Stimulated activated CD4-positive, alpha-beta T cell treated with anti-CD3 and anti-CD28 coated beads, Interleukin-15, amount 100 ng/mL, for 24 hours (primary cell): Measurements from ENCODE around the gene CDKN2AIPNL.

Experiments
- DNase-seq: peaks from one replicate; pipeline ENCODE4 v3.0.0-alpha.2; 2020

CDKN2AIPNL gene, protein sequence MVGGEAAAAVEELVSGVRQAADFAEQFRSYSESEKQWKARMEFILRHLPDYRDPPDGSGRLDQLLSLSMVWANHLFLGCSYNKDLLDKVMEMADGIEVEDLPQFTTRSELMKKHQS

DNA sequence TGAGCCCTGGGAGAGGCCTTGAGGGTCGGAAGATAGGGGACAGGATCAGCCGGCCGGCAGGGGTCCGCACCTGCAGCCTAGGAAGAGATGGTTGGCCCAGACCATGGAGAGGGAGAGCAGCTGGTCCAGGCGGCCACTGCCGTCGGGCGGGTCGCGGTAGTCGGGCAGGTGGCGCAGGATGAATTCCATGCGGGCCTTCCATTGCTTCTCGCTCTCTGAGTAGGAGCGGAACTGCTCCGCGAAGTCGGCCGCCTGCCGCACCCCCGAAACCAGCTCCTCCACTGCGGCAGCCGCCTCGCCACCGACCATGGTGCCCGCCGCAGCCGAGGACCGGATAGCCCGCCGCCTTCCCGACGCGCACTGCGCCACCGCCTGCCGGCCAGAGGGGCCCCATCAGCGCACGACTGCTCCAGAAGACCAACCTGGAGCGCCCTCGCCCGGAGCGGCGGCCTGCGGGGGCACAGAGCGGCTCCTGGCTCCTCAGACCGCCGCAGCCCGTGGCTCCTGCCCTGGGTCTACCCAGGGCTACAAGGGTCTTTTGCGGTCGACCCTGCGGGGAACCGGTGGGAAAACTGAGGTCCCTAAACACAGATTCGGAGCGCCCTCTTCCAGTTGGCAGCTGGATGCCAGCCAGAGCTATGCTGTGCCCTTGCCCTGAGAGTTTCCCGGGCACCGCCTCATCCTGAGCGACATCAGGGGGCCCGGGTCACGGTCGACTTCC is at the start of gene CDKN2AIPNL:
Gene CDKN2AIPNL (minus strand): TSS at position 336 of the 721 bp plus-strand sequence. CDS start 27 bp downstream, at position 309.
- DNase-seq, result peak; percentile 93

DNA sequence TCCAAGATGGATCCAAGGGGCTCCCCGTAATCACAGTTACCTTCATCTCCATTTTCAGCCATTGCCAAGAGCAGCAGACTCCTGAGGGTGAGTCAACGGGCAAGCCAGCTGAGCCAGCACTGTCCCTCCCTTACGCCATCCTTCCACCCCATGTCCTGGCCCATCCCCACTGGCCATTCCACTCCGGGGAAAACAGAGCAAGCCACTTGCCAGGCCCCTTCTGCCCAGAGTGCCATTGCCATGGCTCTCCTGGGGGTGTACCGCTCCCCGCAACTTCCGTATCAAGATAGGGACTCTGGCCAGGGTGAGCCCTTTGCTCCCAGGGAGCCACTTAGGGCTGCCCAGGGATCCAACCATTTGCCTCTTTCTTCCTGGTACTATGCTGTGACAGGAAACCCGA is 48.9 kb upstream of the CDKN2AIPNL start:
- DNase-seq, result no peak

DNA sequence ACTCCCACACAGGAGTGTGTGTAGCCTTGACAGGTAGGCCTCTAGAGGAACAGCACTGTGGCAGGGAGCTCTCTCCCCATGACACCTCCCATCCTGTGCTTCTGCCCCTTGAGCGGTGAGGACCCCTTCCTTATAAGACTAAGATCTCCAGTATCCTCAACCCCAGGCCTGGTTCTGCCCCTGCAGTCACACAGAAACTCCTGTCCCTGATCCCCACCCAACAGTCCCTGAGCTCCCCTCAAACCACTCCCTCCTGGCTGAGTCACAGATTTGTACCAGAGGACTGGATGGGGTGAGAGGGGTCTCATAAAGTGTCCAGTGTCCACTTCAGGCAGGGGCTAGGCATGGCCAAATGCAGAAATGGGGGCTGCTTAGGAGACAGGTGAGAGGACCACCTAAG is 47.8 kb upstream of the CDKN2AIPNL start:
- DNase-seq, result no peak

DNA sequence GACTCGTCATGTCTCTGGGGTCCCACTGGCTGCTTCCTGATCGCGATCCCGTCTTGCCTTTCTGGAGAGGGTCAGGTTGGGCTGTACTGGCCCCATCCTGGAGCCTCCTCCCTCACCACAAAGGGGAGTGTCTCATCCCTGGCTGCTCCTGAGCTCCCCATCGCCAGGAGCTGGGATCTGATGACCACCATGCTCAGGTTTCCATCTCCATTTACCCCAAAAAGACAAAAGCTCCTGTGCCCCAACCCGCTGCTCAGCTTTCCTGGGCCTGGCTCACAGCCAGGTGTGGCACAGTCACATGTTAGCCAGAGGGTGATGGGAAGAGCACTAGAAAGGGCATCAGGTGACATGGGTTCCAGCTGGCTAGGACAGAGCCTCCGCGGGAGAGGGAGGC is 47.3 kb upstream of the CDKN2AIPNL start:
- DNase-seq, result no peak

DNA sequence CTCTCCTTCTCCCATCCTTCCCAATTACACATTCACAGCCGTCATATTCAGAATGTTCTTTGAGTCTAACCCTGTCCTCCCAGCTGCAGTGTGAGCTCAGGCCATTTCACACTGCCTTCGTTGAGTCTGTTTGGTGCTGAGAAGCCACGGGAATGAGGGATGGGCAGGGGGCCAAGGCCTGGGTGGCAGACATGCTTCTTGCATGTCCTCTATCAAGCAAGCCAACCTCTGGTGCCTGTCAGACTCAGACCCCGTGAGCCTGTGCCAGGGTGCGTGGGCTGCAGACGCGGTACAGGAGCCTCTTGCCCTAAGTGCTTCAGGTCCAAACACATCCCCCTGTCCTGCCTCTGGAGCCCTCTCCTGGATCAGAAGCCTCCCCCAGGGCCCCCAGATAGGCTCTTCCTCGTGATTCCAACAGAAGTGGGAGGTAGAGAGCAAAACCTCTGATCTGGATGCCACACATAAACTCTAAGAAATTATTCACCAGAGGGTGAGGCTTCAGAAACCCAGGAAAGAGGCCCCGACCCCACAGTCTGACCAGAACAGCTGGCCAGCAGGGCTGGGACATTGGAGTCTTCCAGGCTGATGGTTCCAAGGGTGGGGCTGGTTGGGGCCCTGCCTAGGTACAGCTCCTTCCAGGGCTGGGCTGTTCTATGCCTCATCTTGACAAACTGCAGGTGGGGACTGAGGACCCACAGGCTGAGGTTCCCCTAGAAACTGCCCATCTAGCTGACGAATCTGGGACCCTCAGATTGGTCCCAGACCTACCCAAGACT is 46.7 kb upstream of the CDKN2AIPNL start:
- no peak for DNase-seq

DNA sequence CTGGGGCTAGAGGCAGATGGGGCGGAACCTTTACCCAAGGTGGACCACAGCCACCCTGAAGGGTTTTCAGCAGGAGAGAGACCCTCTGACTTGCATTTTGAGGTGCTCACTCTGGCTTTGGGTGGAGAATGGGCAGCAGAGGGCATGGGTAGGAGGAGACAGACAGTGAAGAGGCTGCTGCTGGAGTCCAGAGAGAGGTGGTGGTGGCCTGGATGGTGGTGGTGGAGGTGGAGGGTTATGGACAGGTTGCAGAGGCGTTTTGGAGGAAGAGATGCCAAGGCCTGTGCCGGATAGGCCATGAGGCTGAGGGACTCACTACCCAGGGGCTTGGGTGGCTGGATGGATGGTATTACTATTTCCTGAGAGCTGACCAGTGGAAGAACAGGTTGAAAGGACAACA is 46.1 kb upstream of the CDKN2AIPNL start:
- DNase-seq, result no peak

DNA sequence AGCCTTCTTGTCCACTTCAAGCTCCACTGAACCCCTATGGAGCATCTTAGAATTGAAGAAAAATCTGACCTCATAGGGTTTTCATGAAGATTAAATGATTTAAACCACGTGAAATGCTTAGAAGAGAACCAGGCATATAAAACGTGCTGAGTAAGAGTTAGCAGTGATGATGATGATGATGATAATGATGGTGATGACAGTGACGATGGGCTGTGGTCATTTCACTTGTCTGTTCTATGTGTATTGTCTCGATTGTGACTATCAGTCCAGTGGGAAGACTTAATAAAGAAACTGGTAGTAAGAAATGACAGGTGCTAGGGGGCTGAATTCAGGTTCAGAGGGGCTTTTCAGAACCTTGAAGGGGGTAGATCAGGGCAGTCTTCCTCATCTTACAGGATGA is 45.1 kb upstream of the CDKN2AIPNL start:
- DNase-seq, result no peak

DNA sequence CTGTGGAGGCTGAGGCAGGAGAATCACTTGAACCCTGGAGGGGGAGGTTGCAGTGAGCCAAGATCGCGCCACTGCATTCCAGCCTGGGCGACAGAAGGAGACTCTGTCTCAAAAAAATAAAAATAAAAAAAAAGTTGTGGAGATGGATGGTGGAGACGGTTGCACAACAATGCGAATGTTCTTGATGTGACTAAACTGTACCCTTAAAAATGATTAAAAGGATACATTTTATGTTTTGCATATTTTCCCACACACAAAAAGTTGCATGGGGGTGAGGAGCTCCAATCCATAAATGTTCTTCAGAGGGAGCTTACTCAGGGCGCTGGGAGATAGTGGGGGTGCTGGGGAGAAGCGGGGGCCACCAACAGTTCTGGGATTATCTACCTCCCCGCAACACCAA is 43.8 kb upstream of the CDKN2AIPNL start:
- DNase-seq, result no peak

DNA sequence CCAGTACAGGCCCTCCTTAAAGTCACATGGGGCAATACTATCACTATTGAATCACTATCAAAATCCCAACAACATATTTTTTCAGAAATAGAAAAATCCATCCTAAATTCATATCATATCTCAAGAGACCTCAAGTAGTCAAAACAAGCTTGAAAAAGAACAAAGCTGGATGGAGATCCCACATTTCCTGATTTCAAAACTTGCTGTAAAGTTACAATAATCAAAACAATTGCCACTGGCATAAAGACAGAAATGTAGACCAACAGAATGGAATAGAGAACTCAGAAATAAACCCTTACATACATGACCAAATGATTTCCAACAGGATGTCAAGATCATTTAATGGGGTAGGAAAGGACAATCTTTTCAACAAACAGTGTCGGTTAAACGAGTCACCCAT is 41.3 kb upstream of the CDKN2AIPNL start:
- DNase-seq, result no peak

DNA sequence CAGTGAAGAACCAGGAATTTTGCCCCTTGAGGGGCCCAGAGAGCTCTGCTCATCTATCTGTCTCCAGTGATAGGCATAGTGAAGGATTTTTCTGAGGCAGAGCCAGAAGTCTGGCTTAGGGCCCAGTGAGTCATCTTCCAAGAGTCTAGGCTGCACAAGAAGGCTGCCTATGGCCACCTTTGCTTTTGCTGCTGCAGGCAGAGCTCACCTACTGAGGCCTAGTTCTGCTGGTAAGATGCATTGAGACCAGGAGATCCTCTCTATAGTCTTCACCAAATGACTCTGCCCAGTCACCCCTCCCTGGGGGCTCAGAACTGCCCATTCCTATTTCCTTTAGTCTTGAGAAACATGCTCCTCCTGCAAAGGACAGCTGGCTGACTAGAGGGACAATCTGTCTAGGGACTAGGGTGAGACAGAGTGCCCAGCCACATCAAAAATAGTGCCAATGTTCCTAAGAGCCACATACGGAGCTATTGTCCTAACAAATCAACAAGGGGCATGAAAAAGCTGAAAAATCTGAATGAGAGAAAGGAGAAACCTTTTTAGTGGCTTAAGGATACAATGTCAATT is 40.3 kb upstream of the CDKN2AIPNL start:
- no peak for DNase-seq

DNA sequence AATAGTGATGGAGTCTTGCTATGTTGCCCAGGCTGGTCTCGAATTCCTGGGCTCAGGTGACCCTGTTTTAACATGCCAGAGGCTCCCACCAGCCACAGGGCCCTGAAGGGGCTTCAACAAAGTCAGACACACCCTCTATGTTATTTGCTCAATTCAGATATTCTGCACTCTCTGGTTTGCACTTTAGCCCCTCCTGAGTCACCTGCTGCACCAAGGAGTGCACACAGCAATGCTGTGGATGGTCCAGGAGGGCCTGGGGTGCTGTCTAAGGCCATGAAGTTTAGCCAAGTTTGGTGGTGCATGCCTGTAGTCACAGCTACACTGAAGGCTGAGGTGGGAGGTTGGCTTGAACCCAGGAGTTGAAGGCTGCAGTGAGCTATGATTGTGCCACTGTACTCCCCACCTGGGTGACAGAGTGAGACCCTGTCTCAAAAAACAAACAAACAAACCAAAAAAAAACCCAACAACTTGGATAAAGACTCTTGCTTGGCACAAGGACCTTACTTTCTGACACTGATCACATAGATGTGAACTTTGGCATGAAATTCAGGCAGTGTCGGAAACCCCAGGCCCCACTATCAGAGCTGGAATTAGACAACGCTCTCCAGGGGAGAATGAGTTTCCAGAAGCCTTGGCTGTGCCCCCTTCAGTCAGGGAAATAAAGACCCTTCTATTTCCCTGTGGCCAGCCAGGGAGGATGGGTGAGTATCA is 39.7 kb upstream of the CDKN2AIPNL start:
- no peak for DNase-seq

DNA sequence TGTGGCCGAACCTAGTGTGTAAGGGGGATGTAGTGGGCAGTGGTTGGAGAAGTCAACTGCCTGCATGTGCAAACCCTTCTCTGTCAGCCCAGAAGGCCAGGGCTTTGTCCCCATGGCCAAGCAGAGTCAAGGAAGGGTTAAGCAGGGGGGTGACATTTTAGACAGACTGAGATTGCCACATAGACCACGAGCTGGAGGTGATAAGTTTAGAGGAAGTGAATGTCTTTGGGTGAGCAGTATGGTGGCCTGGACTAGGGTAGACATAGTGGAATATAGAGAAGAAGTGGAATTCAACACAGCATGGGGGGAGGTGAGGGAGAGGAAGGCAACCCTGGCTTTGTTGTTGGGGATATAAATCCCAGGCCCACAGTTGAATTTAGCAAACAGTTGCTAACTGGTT is 38.7 kb upstream of the CDKN2AIPNL start:
- DNase-seq, result no peak

DNA sequence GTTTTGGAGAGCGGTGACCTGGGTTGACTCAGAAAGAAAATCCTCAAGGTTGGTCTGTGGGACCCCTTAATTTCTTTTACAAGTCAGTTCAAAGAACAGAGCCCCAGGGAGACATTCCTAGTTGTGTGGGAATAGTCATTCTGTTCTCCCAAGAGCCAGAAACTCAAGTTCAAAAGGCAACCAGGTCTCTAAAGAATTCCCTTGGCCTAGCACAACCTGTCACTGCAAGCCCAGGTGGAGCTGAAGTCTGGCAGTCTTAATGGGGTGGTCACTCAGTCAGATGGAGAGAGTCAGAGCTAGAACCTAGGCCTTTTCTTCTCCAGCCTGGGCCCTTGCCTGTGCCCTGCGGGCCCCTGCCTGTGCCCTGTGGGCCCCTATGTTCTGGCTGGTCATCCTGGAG is 37.5 kb upstream of the CDKN2AIPNL start:
- DNase-seq, result no peak

DNA sequence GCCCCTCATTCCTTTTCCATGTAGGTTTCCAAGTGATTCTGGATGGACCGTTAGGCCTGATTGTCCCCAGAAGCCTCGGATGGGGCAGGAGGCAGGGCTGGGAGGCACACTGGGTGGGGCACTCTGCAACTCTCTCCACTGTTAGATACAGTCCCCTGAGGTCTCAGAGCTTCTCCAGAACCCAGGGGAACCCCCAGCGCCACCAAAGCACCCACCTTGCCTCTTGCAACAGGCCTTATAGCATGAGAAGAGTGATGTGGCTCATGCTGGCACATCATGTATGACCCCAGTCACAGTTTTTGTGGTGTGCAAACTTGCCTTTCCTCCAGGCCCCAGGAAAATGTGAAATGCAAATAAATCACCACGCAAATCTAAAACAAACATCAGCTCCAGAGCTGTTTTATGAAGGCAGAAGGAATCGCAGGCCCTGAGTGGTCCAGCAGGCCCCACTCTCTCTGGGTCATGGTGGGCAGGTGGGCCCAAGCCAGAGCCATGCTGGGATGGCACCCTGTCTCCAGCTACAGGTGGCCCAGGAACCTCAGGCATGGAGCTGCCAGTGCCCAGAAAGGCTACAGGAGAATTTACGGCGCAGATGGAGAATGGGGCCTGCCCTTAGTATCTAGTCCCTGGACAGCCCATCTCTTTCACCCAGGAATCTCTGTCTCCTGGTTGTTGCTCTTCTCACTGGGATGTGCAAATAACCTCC is 36.3 kb upstream of the CDKN2AIPNL start:
- no peak for DNase-seq

DNA sequence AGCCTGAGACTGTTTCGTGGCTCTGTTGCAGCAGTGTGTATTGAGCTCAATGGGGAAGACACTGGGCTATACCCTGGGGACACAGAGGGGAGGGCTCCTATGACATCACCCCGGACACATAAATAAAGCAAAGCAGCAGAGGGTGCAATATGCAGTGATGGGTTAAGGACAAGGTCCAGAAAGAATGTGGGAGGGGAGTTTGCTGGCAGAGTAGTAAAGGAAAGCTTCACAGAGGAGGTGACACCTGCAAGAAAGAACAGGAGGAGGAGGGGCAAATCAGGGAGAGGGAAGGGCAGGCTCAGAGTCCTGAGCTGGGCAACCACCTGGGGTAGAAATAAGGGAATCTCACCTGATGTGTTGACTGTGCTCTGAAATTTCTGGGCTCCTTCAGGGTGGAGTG is 35.3 kb upstream of the CDKN2AIPNL start:
- no peak for DNase-seq

DNA sequence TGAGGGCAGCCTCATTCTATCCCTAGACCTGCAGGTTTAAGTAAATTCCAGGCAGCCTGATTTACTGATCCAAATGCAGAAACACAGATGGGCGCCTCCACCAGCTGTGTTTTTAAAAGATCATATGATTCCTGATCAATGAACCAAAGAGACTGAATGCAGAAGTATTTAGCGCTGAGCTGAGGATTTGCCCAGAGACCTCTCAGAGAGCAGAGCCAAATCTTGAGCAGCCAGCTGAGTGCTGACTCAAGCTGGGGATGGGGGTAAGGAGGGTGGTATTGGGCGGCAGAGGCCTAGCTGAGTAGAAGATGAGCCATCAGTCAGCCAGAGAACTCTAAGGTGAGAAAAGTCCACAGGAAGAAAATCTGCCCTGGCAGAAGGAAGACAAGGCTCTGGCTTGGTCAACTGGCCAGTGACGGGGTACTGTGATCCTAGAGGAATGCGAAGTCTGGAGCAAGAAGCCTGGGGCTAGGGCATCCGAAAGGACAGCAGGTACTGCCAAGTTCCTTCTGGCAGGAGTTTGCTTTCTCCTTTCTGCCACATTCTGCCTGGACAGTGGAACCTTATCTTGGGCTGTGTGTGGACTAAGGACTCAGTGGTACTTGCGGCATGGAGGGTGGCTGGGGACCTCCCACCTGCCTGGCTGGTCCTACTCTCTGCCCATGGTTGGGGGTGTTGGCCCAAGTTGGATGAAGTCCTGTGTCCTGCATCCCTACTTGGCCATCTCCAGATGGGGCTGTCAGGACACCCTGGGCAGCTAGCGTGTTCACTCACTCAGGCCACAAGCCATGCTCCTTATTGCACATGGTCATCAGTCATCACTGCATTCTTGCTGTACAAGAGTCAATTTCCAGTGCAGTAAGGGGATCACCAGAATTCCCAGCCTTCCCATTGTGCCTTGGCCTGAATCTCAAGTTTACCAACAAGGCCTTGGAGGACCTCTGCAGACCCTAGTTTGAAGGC is 34.5 kb upstream of the CDKN2AIPNL start:
- DNase-seq, result no peak

DNA sequence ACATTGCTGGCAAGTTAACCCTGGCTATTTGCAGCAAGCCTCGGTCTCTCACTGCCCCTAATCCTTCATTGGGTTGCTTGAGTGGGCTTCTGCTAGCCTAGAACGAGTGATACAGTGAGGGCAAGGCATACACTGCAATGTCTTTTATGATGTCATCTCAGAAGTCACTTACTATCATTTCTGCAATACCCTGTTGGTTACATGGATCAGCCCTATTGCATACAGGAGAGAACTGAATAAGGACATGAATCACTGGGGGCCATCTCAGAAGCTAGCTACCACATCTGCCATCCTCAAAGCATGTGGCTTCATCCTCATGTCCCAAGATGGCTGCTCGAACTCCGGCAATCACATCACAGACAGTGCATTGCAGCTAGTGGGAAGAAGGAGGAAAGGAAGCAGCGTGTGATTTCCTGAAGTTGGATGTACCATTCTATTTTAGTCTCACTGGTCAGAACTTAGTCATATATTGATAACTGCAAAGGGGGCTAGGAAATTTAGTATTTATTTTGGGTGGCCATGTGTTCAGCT is 33.3 kb upstream of the CDKN2AIPNL start:
- no peak for DNase-seq

DNA sequence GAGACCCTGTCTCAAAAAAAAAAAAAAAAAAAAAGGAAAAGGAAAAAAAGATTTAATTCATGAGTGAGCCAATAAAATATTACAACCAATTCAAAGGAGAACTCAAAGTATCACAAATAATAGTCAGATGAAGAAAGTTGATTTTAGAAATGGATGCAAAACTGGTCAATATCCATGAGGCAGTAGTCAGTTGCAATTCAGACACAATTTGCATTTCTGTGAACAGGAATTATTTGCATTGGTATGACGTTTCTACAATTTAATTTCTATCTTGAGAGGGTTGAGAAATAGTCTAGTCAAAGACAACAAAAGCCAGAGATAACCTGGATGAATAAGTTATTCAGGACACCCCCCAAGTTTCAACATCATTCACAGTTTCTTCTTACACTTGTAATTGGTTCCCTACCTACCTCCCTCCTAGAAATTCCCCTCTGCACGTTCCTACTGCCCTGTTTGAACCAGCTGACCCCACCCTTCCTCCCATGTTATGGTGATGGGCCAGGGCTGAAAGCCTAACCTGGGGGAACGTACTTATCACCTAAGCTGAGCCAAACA is 28.6 kb upstream of the CDKN2AIPNL start:
- no peak for DNase-seq

DNA sequence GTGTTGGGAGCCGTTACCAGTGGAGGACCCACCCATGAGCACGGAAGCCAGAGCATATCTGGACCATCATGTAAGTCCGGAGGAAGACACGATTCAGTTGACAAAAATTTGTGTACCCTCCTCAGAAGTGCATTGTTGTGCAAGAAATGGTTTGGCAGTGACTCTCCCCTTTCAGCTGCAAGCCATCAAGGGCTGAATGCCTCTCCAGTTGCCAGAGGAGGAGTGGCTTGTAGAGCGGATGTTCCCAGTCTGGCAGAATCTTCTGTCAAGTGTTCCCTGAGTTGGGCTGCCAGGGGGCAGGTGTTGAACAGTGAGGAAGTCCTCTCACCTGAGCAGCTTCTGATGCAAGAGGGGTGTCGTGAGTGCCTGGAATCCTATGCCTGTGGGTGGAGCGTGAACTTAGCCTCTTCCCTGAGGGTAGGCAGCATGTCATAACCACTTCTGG is 27.6 kb upstream of the CDKN2AIPNL start:
- DNase-seq, result no peak

DNA sequence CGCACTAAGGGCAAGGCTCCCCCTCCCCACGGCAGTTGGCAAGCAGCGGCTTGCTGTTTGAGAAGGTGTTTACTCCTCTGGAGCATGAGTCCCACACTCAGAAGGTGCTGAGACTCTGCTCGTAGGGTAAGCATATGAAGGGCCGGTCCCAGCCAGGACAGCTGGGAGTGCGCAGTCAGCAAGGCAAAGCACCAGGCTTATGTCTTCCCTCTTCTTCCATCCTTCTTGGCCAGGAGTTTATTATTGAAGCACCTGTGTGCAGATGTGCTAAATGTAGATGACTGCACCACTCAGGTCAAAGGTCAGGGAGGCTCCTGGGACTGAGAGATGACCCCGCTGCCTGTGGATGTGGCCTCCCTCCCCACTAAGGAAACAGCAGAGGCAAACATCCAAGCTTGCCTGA is 27.0 kb upstream of the CDKN2AIPNL start:
- DNase-seq, result no peak
